ENCODE data around the gene KIFAP3. TPM values are rescaled to one million over a fixed set of nuclear protein-coding genes. Genes with fewer than 3 reads are reported as not detected.

KIFAP3 gene
- total RNA-seq, 4 donors from 2014 or later = 9.2 to 24.6 (median 15.5) TPM

GRCh38 chr1:169970114-169970513, 104.4 kb downstream of the KIFAP3 start:
- Histone ChIP-seq H3K36me3 (peaks cover 0 to 6% (median 0%) of the 10 kb centered on the region in 3 donors), H3K9me3 (no peaks in the 10 kb centered on the region), H3K4me3 (no peak overlapping the region), H3K27me3 (no peaks in the 10 kb centered on the region), H3K4me1 (no peaks in the 10 kb centered on the region), H3K27ac (no peak overlapping the region)
- intact Hi-C loops (cut with DNase I) = no loop called here
- TF ChIP-seq POLR2A (IDR thresholded peaks at IDR 0.05) (no peak), CTCF (IDR thresholded peaks at IDR 0.05) (no peak)
- WGBS, 2 donors = 91 to 94% methylated on average over 2 of the region's 2 CpGs
- DNase-seq = no peak

GRCh38 chr1:169968174-169968573, 106.3 kb downstream of the KIFAP3 start:
- no peaks in the 10 kb centered on the region for H3K9me3 ChIP-seq
- H3K4me1 ChIP-seq = no peaks in the 10 kb centered on the region
- 72 to 82% methylated on average over 4 of the region's 4 CpGs for WGBS, 2 donors
- no peak overlapping the region for H3K27ac ChIP-seq
- H3K27me3 ChIP-seq = no peaks in the 10 kb centered on the region
- no peak for TF ChIP-seq POLR2A (IDR thresholded peaks at IDR 0.05)
- no peak for TF ChIP-seq CTCF (IDR thresholded peaks at IDR 0.05)
- H3K36me3 ChIP-seq = peaks cover 0 to 9% (median 0%) of the 10 kb centered on the region in 3 donors
- no peak overlapping the region for H3K4me3 ChIP-seq
- intact Hi-C loops (cut with DNase I) = no loop called here
- DNase-seq = no peak

GRCh38 chr1:169964206-169964605, 110.3 kb downstream of the KIFAP3 start:
- peaks cover 0 to 4% (median 0%) of the 10 kb centered on the region in 3 donors for H3K36me3 ChIP-seq
- DNase-seq = no peak
- H3K9me3 ChIP-seq = no peaks in the 10 kb centered on the region
- no peak for TF ChIP-seq CTCF (IDR thresholded peaks at IDR 0.05)
- TF ChIP-seq POLR2A (IDR thresholded peaks at IDR 0.05) = no peak
- H3K4me1 ChIP-seq = no peaks in the 10 kb centered on the region
- intact Hi-C loops (cut with DNase I) = no loop called here
- no peak overlapping the region for H3K27ac ChIP-seq
- WGBS, 2 donors = 88% methylated on average over 4 of the region's 4 CpGs
- H3K4me3 ChIP-seq = no peak overlapping the region
- no peaks in the 10 kb centered on the region for H3K27me3 ChIP-seq

GRCh38 chr1:169959686-169960085, 114.8 kb downstream of the KIFAP3 start:
- no peak for DNase-seq
- Histone ChIP-seq H3K9me3 (no peaks in the 10 kb centered on the region), H3K27ac (no peak overlapping the region), H3K36me3 (peaks cover 0 to 4% (median 0%) of the 10 kb centered on the region in 3 donors), H3K27me3 (no peaks in the 10 kb centered on the region), H3K4me1 (no peaks in the 10 kb centered on the region), H3K4me3 (no peak overlapping the region)
- no peak for TF ChIP-seq POLR2A (IDR thresholded peaks at IDR 0.05)
- no peak for TF ChIP-seq CTCF (IDR thresholded peaks at IDR 0.05)
- intact Hi-C loops (cut with DNase I) = no loop called here

- TF ChIP-seq CTCF (IDR thresholded peaks at IDR 0.05) (no peak), POLR2A (IDR thresholded peaks at IDR 0.05) (no peak)
- no peak for DNase-seq
- intact Hi-C loops (cut with DNase I) = no loop called here
- Histone ChIP-seq H3K27me3 (no peaks in the 10 kb centered on the region), H3K4me3 (no peak overlapping the region), H3K36me3 (peaks cover 0 to 9% (median 0%) of the 10 kb centered on the region in 3 donors), H3K27ac (no peak overlapping the region), H3K4me1 (no peaks in the 10 kb centered on the region), H3K9me3 (no peaks in the 10 kb centered on the region)
- 79 to 82% methylated on average over 3 of the region's 3 CpGs for WGBS, 2 donors
These were observed 115.5 kb downstream of the KIFAP3 start for GRCh38 chr1:169958987-169959386.

Measured in esophagus squamous epithelium (tissue), 5 donors.